HEK293 (cell line): ENCODE results near the gene CST6.

ENCODE experiments used
- CTCF ChIA-PET: fragments of 350-600 bp; formaldehyde crosslinking; extraction: SDS; loops from one replicate; lab custom pipeline; 2021; ENCODE audit warnings: antibody characterized with exemption; lab: Yijun Ruan, JAX
- POLR2A ChIA-PET: fragments of 300-600 bp; formaldehyde crosslinking; extraction: SDS; loops from one replicate; lab custom pipeline; 2020; ENCODE audit warnings: antibody characterized with exemption, inconsistent platforms; lab: Yijun Ruan, JAX
- H3K27ac ChIP-seq: fragments of 200-500 bp; sonication (Bioruptor generic); 2 replicates; pipeline ENCODE4 v1.5.1; 2014; ENCODE audit warnings: low read depth, low read length, control low read depth, inconsistent platforms; ENCODE audit errors: extremely low read depth
- H3K36me3 ChIP-seq, 2 experiments: fragments of 200-500 bp in 1 of 2; sonication (Bioruptor generic) in 1 of 2; 1 replicate in 1 of 2; 2 replicates in 1 of 2; pipeline ENCODE4 v1.5.1; 2014 to 2017; ENCODE audit warnings: inconsistent platforms in 2 of 2, low read length in 2 of 2; ENCODE audit not compliant: control insufficient read depth in 2 of 2, insufficient read depth in 1 of 2
- H3K4me1 ChIP-seq: fragments of 200-500 bp; sonication (Bioruptor generic); 2 replicates; pipeline ENCODE4 v1.5.1; 2014; ENCODE audit warnings: mild to moderate bottlenecking, low read length, inconsistent platforms; ENCODE audit not compliant: control insufficient read depth, insufficient read depth
- H3K4me3 ChIP-seq: 2 replicates; pipeline ENCODE4 v1.5.1; 2011; ENCODE audit warnings: low read depth, mild to moderate bottlenecking, control low read depth, low read length, moderate library complexity
- H3K9me3 ChIP-seq: fragments of 200-500 bp; sonication (Bioruptor generic); 2 replicates; pipeline ENCODE4 v1.5.1; 2014; ENCODE audit warnings: low read depth, low read length, inconsistent platforms; ENCODE audit not compliant: control insufficient read depth, insufficient read depth
- GLI2 ChIP-seq: fragments of 450-650 bp; formaldehyde crosslinking; IDR thresholded peaks from 2 replicates; pipeline ENCODE4; 2017; ENCODE audit warnings: missing biosample characterization, missing genetic modification characterization, low read depth, borderline replicate concordance
- REST ChIP-seq: fragments of 450-650 bp; formaldehyde crosslinking; IDR thresholded peaks from 2 replicates; pipeline ENCODE4 v1.5.1; 2016; ENCODE audit warnings: missing biosample characterization, missing genetic modification characterization
- ZEB2 ChIP-seq: fragments of 450-650 bp; formaldehyde crosslinking; IDR thresholded peaks from 2 replicates; pipeline ENCODE4 v1.5.1; 2016; ENCODE audit warnings: missing biosample characterization, missing genetic modification characterization
- ZFHX2 ChIP-seq: fragments of 450-650 bp; formaldehyde crosslinking; conservative IDR thresholded peaks from 2 replicates; pipeline ENCODE4 v1.5.1; 2016; ENCODE audit warnings: missing biosample characterization, missing genetic modification characterization
- ZFP3 ChIP-seq: fragments of 450-650 bp; formaldehyde crosslinking; IDR thresholded peaks from 2 replicates; pipeline ENCODE4 v1.5.1; 2016; ENCODE audit warnings: low read depth, missing biosample characterization, missing genetic modification characterization
- ZFP37 ChIP-seq: fragments of 450-650 bp; formaldehyde crosslinking; IDR thresholded peaks from 2 replicates; pipeline ENCODE4 v1.5.1; 2016; ENCODE audit warnings: missing biosample characterization, missing genetic modification characterization
- ZNF202 ChIP-seq: fragments of 450-650 bp; formaldehyde crosslinking; IDR thresholded peaks from 2 replicates; pipeline ENCODE4 v1.5.1; 2016; ENCODE audit warnings: missing biosample characterization, missing genetic modification characterization, borderline replicate concordance
- ZNF274 ChIP-seq, 2 experiments: fragments of 200-500 bp in 1 of 2; fragments of 450-650 bp in 1 of 2; sonication (Bioruptor generic) in 1 of 2; formaldehyde crosslinking in 1 of 2; IDR thresholded peaks; 2 replicates each; pipeline versions ENCODE4 v1.5.1 to v1.6.1; 2014 to 2016; ENCODE audit warnings: borderline replicate concordance in 1 of 2, inconsistent platforms in 1 of 2, low read length in 1 of 2, missing biosample characterization in 1 of 2, missing genetic modification characterization in 1 of 2
- ZNF292 ChIP-seq: fragments of 450-650 bp; formaldehyde crosslinking; IDR thresholded peaks from 2 replicates; pipeline ENCODE4 v1.5.1; 2016; ENCODE audit warnings: low read depth, missing biosample characterization, missing genetic modification characterization, borderline replicate concordance
- ZNF302 ChIP-seq: fragments of 450-650 bp; formaldehyde crosslinking; IDR thresholded peaks from 2 replicates; pipeline ENCODE4 v1.5.1; 2016; ENCODE audit warnings: missing biosample characterization, missing genetic modification characterization, low read depth
- ZNF335 ChIP-seq: fragments of 450-650 bp; formaldehyde crosslinking; conservative IDR thresholded peaks from 2 replicates; pipeline ENCODE4 v1.5.1; 2016; ENCODE audit warnings: missing biosample characterization, missing genetic modification characterization
- ZNF521 ChIP-seq: fragments of 450-650 bp; formaldehyde crosslinking; IDR thresholded peaks from 2 replicates; pipeline ENCODE4 v1.5.1; 2017; ENCODE audit warnings: missing biosample characterization, mild to moderate bottlenecking, missing genetic modification characterization
- ZNF621 ChIP-seq: fragments of 450-650 bp; formaldehyde crosslinking; IDR thresholded peaks from 2 replicates; pipeline ENCODE4 v1.5.1; 2017; ENCODE audit warnings: missing biosample characterization, missing genetic modification characterization
- ZNF791 ChIP-seq: fragments of 450-650 bp; formaldehyde crosslinking; IDR thresholded peaks from 2 replicates; pipeline ENCODE4 v1.5.1; 2016; ENCODE audit warnings: missing biosample characterization, missing genetic modification characterization
- TF ChIP-seq, protein P1 (sequence below): fragments of 450-650 bp; formaldehyde crosslinking; IDR thresholded peaks from 2 replicates; pipeline ENCODE4 v1.5.1; 2016; ENCODE audit warnings: missing biosample characterization, missing genetic modification characterization

CST6 gene

DNA sequence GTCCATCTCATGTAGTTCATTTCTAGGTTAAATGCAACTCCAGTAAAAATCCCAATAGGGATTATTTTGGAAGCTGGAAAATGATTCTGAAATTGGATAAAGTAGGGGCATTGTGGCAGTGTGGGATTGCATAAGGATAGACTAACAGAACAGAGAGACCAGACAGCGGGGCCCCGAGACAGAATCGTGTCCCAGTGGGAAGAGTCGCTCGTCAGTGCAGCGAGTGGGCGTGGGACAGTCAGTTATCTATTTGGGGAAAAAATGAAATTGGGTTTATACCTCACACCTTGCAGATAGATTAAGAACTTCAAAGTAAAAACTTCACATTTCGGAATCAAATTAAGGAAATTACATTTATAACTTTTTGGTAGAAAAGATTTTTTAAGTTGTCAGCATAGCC is 39.7 kb upstream of the CST6 start:
- H3K36me3 ChIP-seq, result peaks cover 0 to 73% of the 10 kb centered on the region in 2 experiments; a peak in 2 of 3 replicates
- ChIA-PET POLR2A (interaction anchor here (1.9 kb wide), 1 partner anchor 83 kb away, joined by 4 read pairs; the partner anchor contains the start of gene FIBP), CTCF (interaction anchor here (0.6 kb wide), 2 partner anchors 72 to 119 kb away, joined by 3 read pairs; no protein-coding TSS in a partner anchor)
- H3K4me3 ChIP-seq, result no peak overlapping the region
- no peaks in the 10 kb centered on the region for H3K4me1 ChIP-seq
- H3K27ac ChIP-seq, result no peak overlapping the region
- TF ChIP-seq ZNF274 (IDR thresholded peaks at IDR 0.05; ENCODE audit: low read length), result no peak
- no peak for TF ChIP-seq ZNF274 (tag by site-specific recombination; IDR thresholded peaks at IDR 0.05; ENCODE audit: borderline replicate concordance)
- TF ChIP-seq ZNF621 (tag by site-specific recombination), result no peak
- no peak for TF ChIP-seq ZNF521 (tag by site-specific recombination)
- TF ChIP-seq GLI2 (tag by site-specific recombination), result no peak
- H3K9me3 ChIP-seq, result no peaks in the 10 kb centered on the region

DNA sequence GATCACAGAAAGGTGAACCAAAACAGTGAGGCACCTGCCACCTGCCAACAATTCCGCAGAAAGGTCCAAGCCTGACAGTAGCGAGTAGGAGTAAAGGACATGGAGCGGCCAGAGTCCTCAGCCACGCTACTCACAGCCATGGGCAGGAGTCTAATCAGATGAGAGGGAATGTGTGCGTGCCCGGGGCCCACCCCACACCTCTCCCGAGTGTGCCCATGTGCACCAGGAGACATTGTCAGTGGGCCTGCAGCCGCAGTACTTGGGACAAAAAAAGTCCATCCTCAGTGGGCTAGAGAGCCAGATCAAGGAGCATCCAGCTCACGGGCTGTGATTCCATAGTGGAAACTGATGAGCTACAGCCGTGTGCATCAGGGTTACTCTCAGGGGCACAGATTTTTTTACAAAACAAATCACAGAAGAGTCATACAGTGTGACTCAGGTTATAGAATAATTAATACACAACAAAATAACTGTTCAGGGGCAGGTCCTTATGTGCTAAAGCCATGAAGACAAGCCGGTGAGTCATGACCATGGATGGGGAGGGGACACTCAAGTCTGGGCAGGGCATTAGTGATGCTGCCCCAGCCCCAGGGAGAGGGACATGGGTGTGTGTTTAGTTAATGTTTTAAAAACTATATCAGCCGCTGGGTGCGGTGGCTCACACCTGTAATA is 38.2 kb upstream of the CST6 start:
- Histone ChIP-seq H3K4me3 (no peak overlapping the region), H3K9me3 (no peaks in the 10 kb centered on the region), H3K27ac (no peak overlapping the region), H3K4me1 (no peaks in the 10 kb centered on the region), H3K36me3 (peaks cover 0 to 73% of the 10 kb centered on the region in 2 experiments; a peak in 2 of 3 replicates)
- POLR2A ChIA-PET, result no interaction called here
- TF ChIP-seq, protein P1, sequence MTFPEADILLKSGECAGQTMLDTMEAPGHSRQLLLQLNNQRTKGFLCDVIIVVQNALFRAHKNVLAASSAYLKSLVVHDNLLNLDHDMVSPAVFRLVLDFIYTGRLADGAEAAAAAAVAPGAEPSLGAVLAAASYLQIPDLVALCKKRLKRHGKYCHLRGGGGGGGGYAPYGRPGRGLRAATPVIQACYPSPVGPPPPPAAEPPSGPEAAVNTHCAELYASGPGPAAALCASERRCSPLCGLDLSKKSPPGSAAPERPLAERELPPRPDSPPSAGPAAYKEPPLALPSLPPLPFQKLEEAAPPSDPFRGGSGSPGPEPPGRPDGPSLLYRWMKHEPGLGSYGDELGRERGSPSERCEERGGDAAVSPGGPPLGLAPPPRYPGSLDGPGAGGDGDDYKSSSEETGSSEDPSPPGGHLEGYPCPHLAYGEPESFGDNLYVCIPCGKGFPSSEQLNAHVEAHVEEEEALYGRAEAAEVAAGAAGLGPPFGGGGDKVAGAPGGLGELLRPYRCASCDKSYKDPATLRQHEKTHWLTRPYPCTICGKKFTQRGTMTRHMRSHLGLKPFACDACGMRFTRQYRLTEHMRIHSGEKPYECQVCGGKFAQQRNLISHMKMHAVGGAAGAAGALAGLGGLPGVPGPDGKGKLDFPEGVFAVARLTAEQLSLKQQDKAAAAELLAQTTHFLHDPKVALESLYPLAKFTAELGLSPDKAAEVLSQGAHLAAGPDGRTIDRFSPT (tag by site-specific recombination), result no peak
- TF ChIP-seq ZNF202 (tag by site-specific recombination) (no peak), ZNF292 (no peak), ZEB2 (tag by site-specific recombination) (no peak)
- CTCF ChIA-PET, result no interaction called here

- POLR2A ChIA-PET, result interaction anchor here (1.3 kb wide), 1 partner anchor 64 kb away, joined by 7 read pairs; no protein-coding TSS in a partner anchor
- no peaks in the 10 kb centered on the region for H3K4me1 ChIP-seq
- no peaks in the 10 kb centered on the region for H3K9me3 ChIP-seq
- no peak overlapping the region for H3K4me3 ChIP-seq
- peaks cover 0 to 63% of the 10 kb centered on the region in 2 experiments; a peak in 2 of 3 replicates for H3K36me3 ChIP-seq
- CTCF ChIA-PET, result interaction anchor here (1.2 to 1.4 kb wide), 2 partner anchors 88 to 90 kb away, joined by 3 read pairs; no protein-coding TSS in a partner anchor
- TF ChIP-seq ZNF791 (tag by site-specific recombination) (no peak), ZFP3 (tag by site-specific recombination) (no peak), ZFP37 (tag by site-specific recombination) (no peak), ZNF335 (tag by site-specific recombination) (no peak), REST (tag by site-specific recombination) (peak; percentile 71), ZFHX2 (no peak), ZNF302 (no peak)
- TF ChIP-seq, all 188 proteins: peak for 1
- H3K27ac ChIP-seq, result no peak overlapping the region
Measured at GRCh38 chr11:65975771-65976170, 36.0 kb upstream of the CST6 start.
